K562 (cell line): ENCODE results near the gene ATF6B. TPM values are rescaled to one million over a fixed set of nuclear protein-coding genes. Genes with fewer than 3 reads are reported as not detected.
A peak's percentile ranks its signal among the peaks of the same experiment; 100 is the strongest.

Experiments
- ARID1B ChIP-seq: fragments of 450-650 bp; IDR thresholded peaks from 2 replicates; pipeline ENCODE4 v1.6.1; 2016; ENCODE audit warnings: antibody characterized with exemption, mild to moderate bottlenecking, inconsistent platforms
- FOXJ2 ChIP-seq: fragments of 200-800 bp; sonication (Bioruptor generic); IDR thresholded peaks from 2 replicates; pipeline ENCODE4 v1.6.1; 2016; ENCODE audit warnings: missing genetic modification characterization, missing compliant biosample characterization
- GATA2 ChIP-seq: sonication (generic); formaldehyde crosslinking; IDR thresholded peaks from 2 replicates; pipeline ENCODE4 v1.4.0; 2020; ENCODE audit warnings: mild to moderate bottlenecking, missing genetic modification reagents
- GMEB1 ChIP-seq: fragments of 250-450 bp; sonication (Bioruptor Pico); IDR thresholded peaks from 2 replicates; pipeline ENCODE4 v1.4.0; 2020; ENCODE audit warnings: mild to moderate bottlenecking
- HCFC1 ChIP-seq: IDR thresholded peaks from 2 replicates; pipeline ENCODE4 v1.6.1; 2012; ENCODE audit warnings: low read depth, low read length, improper control_type of control experiment
- MAFK ChIP-seq: IDR thresholded peaks from 2 replicates; pipeline ENCODE4 v1.6.1; 2011; ENCODE audit warnings: low read length, improper control_type of control experiment
- MEIS2 ChIP-seq: fragments of 450-650 bp; IDR thresholded peaks from 2 replicates; pipeline ENCODE4 v1.6.1; 2014; ENCODE audit warnings: mild to moderate bottlenecking; ENCODE audit not compliant: partially characterized antibody
- MXD1 ChIP-seq: fragments of 250-450 bp; sonication (Bioruptor Pico); IDR thresholded peaks from 2 replicates; pipeline ENCODE4 v1.8.0; 2021; ENCODE audit warnings: borderline replicate concordance, mild to moderate bottlenecking, moderate library complexity; ENCODE audit not compliant: poor library complexity, severe bottlenecking
- NEUROD1 ChIP-seq: fragments of 150-350 bp; IDR thresholded peaks from 2 replicates; pipeline ENCODE4 v1.6.1; 2014; ENCODE audit warnings: borderline replicate concordance, low read length, low read depth; ENCODE audit not compliant: partially characterized antibody
- NFXL1 ChIP-seq: fragments of 450-650 bp; formaldehyde crosslinking; IDR thresholded peaks from 2 replicates; pipeline ENCODE4 v1.4.0; 2021; ENCODE audit warnings: mild to moderate bottlenecking
- POLR2G ChIP-seq: fragments of 200-400 bp; formaldehyde crosslinking; IDR thresholded peaks from 2 replicates; pipeline ENCODE4 v1.6.1; 2017; ENCODE audit warnings: low read depth, mild to moderate bottlenecking, antibody characterized with exemption, low read length, moderate library complexity
- PRMT5 ChIP-seq: sonication (generic); formaldehyde crosslinking; IDR thresholded peaks from 2 replicates; pipeline ENCODE4 v1.5.0; 2020; ENCODE audit warnings: missing genetic modification reagents
- RBM25 ChIP-seq: fragments of 200-400 bp; formaldehyde crosslinking; IDR thresholded peaks from 2 replicates; pipeline ENCODE4 v1.6.1; 2018; ENCODE audit warnings: low read length, low read depth, moderate library complexity; ENCODE audit not compliant: severe bottlenecking
- SAFB2 ChIP-seq: fragments of 200-400 bp; formaldehyde crosslinking; IDR thresholded peaks from 2 replicates; pipeline ENCODE4 v1.6.1; 2018; ENCODE audit warnings: borderline replicate concordance, low read length, low read depth, moderate library complexity; ENCODE audit not compliant: severe bottlenecking
- TEAD1 ChIP-seq, 2 experiments: fragments of 450-650 bp in 1 of 2; sonication (generic) in 1 of 2; formaldehyde crosslinking; IDR thresholded peaks; 2 replicates each; pipeline versions ENCODE4 v1.4.0 to v1.8.0; 2020 to 2022; ENCODE audit warnings: mild to moderate bottlenecking in 2 of 2, missing genetic modification reagents in 1 of 2
- ZNF695 ChIP-seq: fragments of 450-650 bp; formaldehyde crosslinking; IDR thresholded peaks from 2 replicates; pipeline ENCODE4 v1.4.0; 2020; ENCODE audit warnings: mild to moderate bottlenecking, moderate library complexity
- ZNF778 ChIP-seq: fragments of 450-650 bp; formaldehyde crosslinking; IDR thresholded peaks from 2 replicates; pipeline ENCODE4 v1.4.0; 2020; ENCODE audit warnings: mild to moderate bottlenecking, moderate library complexity
- ZNF79 ChIP-seq: fragments of 250-450 bp; sonication (Bioruptor Pico); IDR thresholded peaks from 2 replicates; pipeline ENCODE4 v1.4.0; 2020; ENCODE audit warnings: low read depth, mild to moderate bottlenecking, moderate library complexity
- polyA plus RNA-seq, 8 experiments: library from polyadenylated mRNA; depleted of rRNA in 4 of 8; stranded (reverse) in 5 of 8; unstranded in 3 of 8; fragments of >200 nt; fragmentation: Nextera tagmentation in 2 of 8; fragmentation: Illumina TruSeq in 1 of 8; extraction: Ambion mirVana in 2 of 8; extraction: Trizol in 1 of 8; gene quantifications; 2 replicates each; pipeline versions ENCODE4 v1.2.1 to v1.2.3, GENCODE V29; 2011 to 2014; ENCODE audit warnings: inconsistent platforms in 1 of 8, missing spikeins in 1 of 8
- total RNA-seq, 7 experiments: library from RNA; depleted of rRNA in 6 of 7; stranded (reverse); fragments of >200 nt in 6 of 7; fragmentation: Illumina TruSeq in 2 of 7; extraction: Trizol in 2 of 7; gene quantifications; 2 replicates each; pipeline versions ENCODE4 v1.2.1 to v1.2.3, GENCODE V29; 2011 to 2021; ENCODE audit warnings: low replicate concordance in 1 of 7
- TF ChIP-seq, protein P1 (sequence below): sonication (generic); formaldehyde crosslinking; IDR thresholded peaks from 2 replicates; pipeline ENCODE4 v1.8.0; 2022; ENCODE audit warnings: mild to moderate bottlenecking, missing genetic modification reagents
- TF ChIP-seq, protein P2 (sequence below): fragments of 250-450 bp; sonication (Bioruptor Pico); IDR thresholded peaks from 2 replicates; pipeline ENCODE4 v1.8.0; 2022; ENCODE audit warnings: moderate library complexity, mild to moderate bottlenecking, inconsistent platforms
- TF ChIP-seq, protein P3 (sequence below): fragments of 450-650 bp; conservative IDR thresholded peaks from 2 replicates; pipeline ENCODE4 v1.6.1; 2016; ENCODE audit warnings: missing genetic modification characterization, low read depth, mild to moderate bottlenecking, control low read depth, missing compliant biosample characterization

ATF6B gene
- total and polyA plus RNA-seq, 9 of the 15 experiments (the other 6 are each of a cell fraction or from before 2014, with no cell fraction given) = 20.7 to 131 (median 31.7) TPM

DNA sequence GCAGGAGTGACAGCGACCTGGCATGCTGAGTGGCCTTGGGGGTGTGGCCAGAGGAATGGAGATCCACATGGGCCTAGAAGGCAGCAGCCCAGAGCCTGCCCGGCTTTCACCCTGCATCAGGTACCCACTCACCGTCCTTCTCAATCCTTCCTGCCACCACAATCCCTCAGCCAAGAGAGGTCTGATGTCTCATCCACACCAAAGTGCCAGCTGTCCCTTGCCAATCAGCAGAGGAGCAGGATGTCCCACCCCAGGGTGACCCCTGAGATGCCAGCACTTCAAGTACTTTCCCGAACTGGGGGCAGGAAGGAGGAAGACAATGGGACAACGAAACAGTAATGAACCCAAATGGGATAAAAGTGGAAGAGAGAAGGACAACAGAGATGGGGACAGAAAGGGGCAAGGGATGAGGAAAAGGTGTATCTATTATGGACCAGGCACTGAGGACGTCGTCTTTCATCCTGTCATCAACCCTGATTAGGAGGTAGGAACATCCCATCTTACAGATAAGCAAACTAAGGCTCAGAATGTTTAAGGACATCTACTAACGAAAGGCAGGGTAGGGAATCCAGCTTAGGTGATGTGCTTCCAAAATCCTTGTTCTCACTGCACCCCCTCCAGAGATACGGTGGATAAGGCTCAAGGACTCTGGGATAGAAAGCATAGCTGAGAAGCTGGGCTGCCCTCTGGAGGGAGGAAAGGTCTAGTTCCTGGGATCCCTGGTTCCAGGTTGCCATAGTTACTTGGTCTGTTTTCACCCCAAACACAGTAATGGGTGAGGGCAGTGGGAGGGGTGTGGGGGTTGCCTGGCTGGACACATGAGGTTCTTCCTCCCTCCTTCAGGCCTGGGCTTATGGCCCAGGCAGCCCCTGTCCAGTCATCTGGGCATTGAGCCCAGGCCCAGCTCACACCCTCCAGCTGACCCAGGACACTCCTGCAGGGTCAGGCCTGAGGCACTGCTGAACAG is 14.4 kb downstream of the ATF6B start (continued):
- TF ChIP-seq, protein P1, sequence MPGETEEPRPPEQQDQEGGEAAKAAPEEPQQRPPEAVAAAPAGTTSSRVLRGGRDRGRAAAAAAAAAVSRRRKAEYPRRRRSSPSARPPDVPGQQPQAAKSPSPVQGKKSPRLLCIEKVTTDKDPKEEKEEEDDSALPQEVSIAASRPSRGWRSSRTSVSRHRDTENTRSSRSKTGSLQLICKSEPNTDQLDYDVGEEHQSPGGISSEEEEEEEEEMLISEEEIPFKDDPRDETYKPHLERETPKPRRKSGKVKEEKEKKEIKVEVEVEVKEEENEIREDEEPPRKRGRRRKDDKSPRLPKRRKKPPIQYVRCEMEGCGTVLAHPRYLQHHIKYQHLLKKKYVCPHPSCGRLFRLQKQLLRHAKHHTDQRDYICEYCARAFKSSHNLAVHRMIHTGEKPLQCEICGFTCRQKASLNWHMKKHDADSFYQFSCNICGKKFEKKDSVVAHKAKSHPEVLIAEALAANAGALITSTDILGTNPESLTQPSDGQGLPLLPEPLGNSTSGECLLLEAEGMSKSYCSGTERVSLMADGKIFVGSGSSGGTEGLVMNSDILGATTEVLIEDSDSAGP = peak; percentile 20; the same call in 1 of the 2 replicates
- TF ChIP-seq ZNF695 (CRISPR knock-in tag) (no peak), ZNF79 (CRISPR knock-in tag) (no peak), MAFK (0 out of 2 replicates have a peak, but pooled peaks have one; percentile 16), SAFB2 (no peak), POLR2G (peak; percentile 50), MXD1 (no peak), NFXL1 (CRISPR knock-in tag) (no peak), RBM25 (peak; percentile 60), PRMT5 (no peak), HCFC1 (peak; percentile 32; the same call in 1 of the 2 replicates), TEAD1 (CRISPR knock-in tag; IDR thresholded peaks at IDR 0.05) (0 out of 4 replicates have a peak, but pooled peaks of 1 of the 2 experiments have one; percentile 7), GATA2 (CRISPR knock-in tag) (peak; percentile 36; the same call in 1 of the 2 replicates), ARID1B (0 out of 2 replicates have a peak, but pooled peaks have one; percentile 22), GMEB1 (CRISPR knock-in tag) (no peak), ZNF778 (CRISPR knock-in tag) (no peak), MEIS2 (peak; percentile 59), FOXJ2 (peak; percentile 100), NEUROD1 (no peak)
- TF ChIP-seq, protein P2, sequence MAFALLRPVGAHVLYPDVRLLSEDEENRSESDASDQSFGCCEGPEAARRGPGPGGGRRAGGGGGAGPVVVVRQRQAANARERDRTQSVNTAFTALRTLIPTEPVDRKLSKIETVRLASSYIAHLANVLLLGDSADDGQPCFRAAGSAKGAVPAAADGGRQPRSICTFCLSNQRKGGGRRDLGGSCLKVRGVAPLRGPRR (CRISPR knock-in tag) = no peak
- TF ChIP-seq, protein P3, sequence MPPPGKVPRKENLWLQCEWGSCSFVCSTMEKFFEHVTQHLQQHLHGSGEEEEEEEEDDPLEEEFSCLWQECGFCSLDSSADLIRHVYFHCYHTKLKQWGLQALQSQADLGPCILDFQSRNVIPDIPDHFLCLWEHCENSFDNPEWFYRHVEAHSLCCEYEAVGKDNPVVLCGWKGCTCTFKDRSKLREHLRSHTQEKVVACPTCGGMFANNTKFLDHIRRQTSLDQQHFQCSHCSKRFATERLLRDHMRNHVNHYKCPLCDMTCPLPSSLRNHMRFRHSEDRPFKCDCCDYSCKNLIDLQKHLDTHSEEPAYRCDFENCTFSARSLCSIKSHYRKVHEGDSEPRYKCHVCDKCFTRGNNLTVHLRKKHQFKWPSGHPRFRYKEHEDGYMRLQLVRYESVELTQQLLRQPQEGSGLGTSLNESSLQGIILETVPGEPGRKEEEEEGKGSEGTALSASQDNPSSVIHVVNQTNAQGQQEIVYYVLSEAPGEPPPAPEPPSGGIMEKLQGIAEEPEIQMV = no peak
